HepG2 (cell line): ENCODE data around the gene CNFN. TPM values are rescaled to one million over a fixed set of nuclear protein-coding genes. Genes with fewer than 3 reads are reported as not detected.

Experiments used
- ATF7-NPFF ChIP-seq: sonication (generic); formaldehyde crosslinking; IDR thresholded peaks from 2 replicates; pipeline ENCODE4 v1.8.1; 2023; ENCODE audit warnings: mild to moderate bottlenecking, low read depth, missing genetic modification reagents, moderate library complexity
- ETV6 ChIP-seq: sonication (generic); formaldehyde crosslinking; conservative IDR thresholded peaks from 2 replicates; pipeline ENCODE4 v1.4.0; 2020; ENCODE audit warnings: missing genetic modification reagents
- GPBP1L1 ChIP-seq: sonication (generic); formaldehyde crosslinking; IDR thresholded peaks from 2 replicates; pipeline ENCODE4 v1.5.0; 2020; ENCODE audit warnings: mild to moderate bottlenecking, missing genetic modification reagents
- KLF12 ChIP-seq: sonication (generic); formaldehyde crosslinking; IDR thresholded peaks from 2 replicates; pipeline ENCODE4 v1.4.0; 2020; ENCODE audit warnings: missing genetic modification reagents, borderline replicate concordance
- POGZ ChIP-seq: sonication (generic); formaldehyde crosslinking; IDR thresholded peaks from 2 replicates; pipeline ENCODE4 v1.4.0; 2020; ENCODE audit warnings: mild to moderate bottlenecking, missing genetic modification reagents
- RCOR2 ChIP-seq: IDR thresholded peaks from 2 replicates; pipeline ENCODE4 v1.6.1; 2016; ENCODE audit warnings: missing biosample characterization, missing genetic modification reagents
- SOX13 ChIP-seq, 3 experiments: fragments of 450-650 bp in 1 of 3; sonication (generic) in 1 of 3; formaldehyde crosslinking in 1 of 3; IDR thresholded peaks in 2 of 3; conservative IDR thresholded peaks in 1 of 3; 2 replicates each; pipeline versions ENCODE4 v1.5.0 to v1.6.1; 2016 to 2020; ENCODE audit warnings: antibody characterized with exemption in 1 of 3, mild to moderate bottlenecking in 1 of 3, missing compliant biosample characterization in 1 of 3, missing genetic modification reagents in 1 of 3, moderate library complexity in 1 of 3
- SOX5 ChIP-seq: IDR thresholded peaks from 2 replicates; pipeline ENCODE4 v1.6.1; 2016; ENCODE audit warnings: borderline replicate concordance
- SYNCRIP ChIP-seq: fragments of 200-400 bp; formaldehyde crosslinking; IDR thresholded peaks from 2 replicates; pipeline ENCODE4 v1.6.1; 2018; ENCODE audit warnings: mild to moderate bottlenecking, low read depth, low read length; ENCODE audit not compliant: insufficient read depth
- USF2 ChIP-seq, 2 experiments: sonication (generic) in 1 of 2; formaldehyde crosslinking in 1 of 2; IDR thresholded peaks; 2 replicates each; pipeline versions ENCODE4 v1.5.1 to v1.6.1; 2011 to 2020; ENCODE audit warnings: borderline replicate concordance in 1 of 2, low read depth in 1 of 2, low read length in 1 of 2, mild to moderate bottlenecking in 1 of 2, missing genetic modification reagents in 1 of 2, moderate library complexity in 1 of 2
- ZBTB14 ChIP-seq: sonication (generic); formaldehyde crosslinking; IDR thresholded peaks from 2 replicates; pipeline ENCODE4 v1.4.0; 2020; ENCODE audit warnings: missing genetic modification reagents
- ZNF558 ChIP-seq: sonication (generic); formaldehyde crosslinking; IDR thresholded peaks from 2 replicates; pipeline ENCODE4 v1.9.0; 2022; ENCODE audit warnings: mild to moderate bottlenecking, missing genetic modification reagents, borderline replicate concordance
- ZNF687 ChIP-seq: sonication (generic); formaldehyde crosslinking; IDR thresholded peaks from 2 replicates; pipeline ENCODE4 v1.5.1; 2020; ENCODE audit warnings: mild to moderate bottlenecking, missing genetic modification reagents, moderate library complexity
- polyA plus RNA-seq, 8 experiments: library from polyadenylated mRNA; depleted of rRNA in 3 of 8; stranded (reverse) in 7 of 8; unstranded in 1 of 8; fragments of >200 nt; fragmentation: Illumina TruSeq in 4 of 8; extraction: Trizol in 4 of 8; gene quantifications; 2 replicates each; pipeline versions ENCODE4 v1.2.1 to v1.2.3, GENCODE V29; 2011 to 2016; ENCODE audit warnings: low read depth in 4 of 8, missing spikeins in 1 of 8, mixed read lengths in 1 of 8; ENCODE audit not compliant: insufficient read depth in 1 of 8
- total RNA-seq, 5 experiments: library from RNA; depleted of rRNA; stranded (reverse); fragments of >200 nt; fragmentation: Illumina TruSeq; extraction: Trizol; gene quantifications; 2 replicates each; pipeline ENCODE4 v1.2.3, GENCODE V29; 2016; ENCODE audit warnings: low read depth in 1 of 5
- TF ChIP-seq, protein P1 (sequence below): sonication (generic); formaldehyde crosslinking; IDR thresholded peaks from 2 replicates; pipeline ENCODE4 v1.4.0; 2020; ENCODE audit warnings: missing genetic modification reagents
- TF ChIP-seq, protein P2 (sequence below): sonication (generic); formaldehyde crosslinking; IDR thresholded peaks from 2 replicates; pipeline ENCODE4 v1.4.0; 2020; ENCODE audit warnings: missing genetic modification reagents

Gene CNFN
- total and polyA plus RNA-seq, 2 of the 13 experiments (the other 11 are each of a cell fraction or from before 2014, with no cell fraction given), result 0.35 to 1.1 TPM

DNA sequence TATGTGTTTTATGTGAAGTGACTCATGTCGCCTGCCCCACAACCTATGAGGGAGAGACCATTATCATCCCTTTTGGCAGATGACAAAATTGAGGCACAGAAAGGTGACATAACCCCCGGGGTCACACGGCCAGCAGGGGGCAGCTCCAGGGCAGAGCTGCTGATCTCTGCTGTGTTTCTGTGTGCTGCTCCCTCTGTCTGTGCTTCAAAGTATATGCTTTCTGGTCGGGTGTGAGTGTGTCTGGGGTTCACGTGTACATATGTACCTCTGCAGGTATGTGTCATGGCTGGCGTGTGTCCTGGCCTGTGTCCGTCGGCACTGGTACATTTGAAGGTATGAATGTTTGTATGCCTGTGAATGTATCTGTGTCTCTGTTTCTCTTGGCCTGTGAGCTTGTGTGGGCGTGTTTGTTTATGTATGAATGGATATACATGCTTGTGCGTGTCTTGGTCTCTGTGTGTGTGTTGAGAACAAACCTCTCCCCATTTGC lies 30.0 kb upstream of the CNFN start (continued):
- TF ChIP-seq USF2 (IDR thresholded peaks at IDR 0.05; ENCODE audit: low read depth, low read length), result no peak
- no peak for TF ChIP-seq USF2 (CRISPR knock-in tag; IDR thresholded peaks at IDR 0.05; ENCODE audit: borderline replicate concordance)
- peak; percentile 26; the same call in 1 of the 2 replicates for TF ChIP-seq SOX5 (CRISPR knock-in tag)
- no peak for TF ChIP-seq SOX13 (IDR thresholded peaks at IDR 0.05)
- no peak for TF ChIP-seq SOX13 (CRISPR knock-in tag; conservative IDR thresholded peaks at IDR 0.05 in 1 of 2, IDR thresholded peaks at IDR 0.05 in 1 of 2)
- TF ChIP-seq, protein P1, sequence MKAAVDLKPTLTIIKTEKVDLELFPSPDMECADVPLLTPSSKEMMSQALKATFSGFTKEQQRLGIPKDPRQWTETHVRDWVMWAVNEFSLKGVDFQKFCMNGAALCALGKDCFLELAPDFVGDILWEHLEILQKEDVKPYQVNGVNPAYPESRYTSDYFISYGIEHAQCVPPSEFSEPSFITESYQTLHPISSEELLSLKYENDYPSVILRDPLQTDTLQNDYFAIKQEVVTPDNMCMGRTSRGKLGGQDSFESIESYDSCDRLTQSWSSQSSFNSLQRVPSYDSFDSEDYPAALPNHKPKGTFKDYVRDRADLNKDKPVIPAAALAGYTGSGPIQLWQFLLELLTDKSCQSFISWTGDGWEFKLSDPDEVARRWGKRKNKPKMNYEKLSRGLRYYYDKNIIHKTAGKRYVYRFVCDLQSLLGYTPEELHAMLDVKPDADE (CRISPR knock-in tag), result no peak
- TF ChIP-seq POGZ (CRISPR knock-in tag), result peak; percentile 22; the same call in 1 of the 2 replicates
- no peak for TF ChIP-seq GPBP1L1 (CRISPR knock-in tag)
- no peak for TF ChIP-seq KLF12 (CRISPR knock-in tag)
- TF ChIP-seq RCOR2, result peak; percentile 72; the same call in 1 of the 2 replicates
- TF ChIP-seq, protein P2, sequence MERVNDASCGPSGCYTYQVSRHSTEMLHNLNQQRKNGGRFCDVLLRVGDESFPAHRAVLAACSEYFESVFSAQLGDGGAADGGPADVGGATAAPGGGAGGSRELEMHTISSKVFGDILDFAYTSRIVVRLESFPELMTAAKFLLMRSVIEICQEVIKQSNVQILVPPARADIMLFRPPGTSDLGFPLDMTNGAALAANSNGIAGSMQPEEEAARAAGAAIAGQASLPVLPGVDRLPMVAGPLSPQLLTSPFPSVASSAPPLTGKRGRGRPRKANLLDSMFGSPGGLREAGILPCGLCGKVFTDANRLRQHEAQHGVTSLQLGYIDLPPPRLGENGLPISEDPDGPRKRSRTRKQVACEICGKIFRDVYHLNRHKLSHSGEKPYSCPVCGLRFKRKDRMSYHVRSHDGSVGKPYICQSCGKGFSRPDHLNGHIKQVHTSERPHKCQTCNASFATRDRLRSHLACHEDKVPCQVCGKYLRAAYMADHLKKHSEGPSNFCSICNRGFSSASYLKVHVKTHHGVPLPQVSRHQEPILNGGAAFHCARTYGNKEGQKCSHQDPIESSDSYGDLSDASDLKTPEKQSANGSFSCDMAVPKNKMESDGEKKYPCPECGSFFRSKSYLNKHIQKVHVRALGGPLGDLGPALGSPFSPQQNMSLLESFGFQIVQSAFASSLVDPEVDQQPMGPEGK, result peak; percentile 43; the same call in 1 of the 2 replicates
- no peak for TF ChIP-seq ZNF558 (CRISPR knock-in tag)
- TF ChIP-seq ZBTB14, result no peak
- 0 out of 2 replicates have a peak, but pooled peaks have one; percentile 10 for TF ChIP-seq ZNF687
- no peak for TF ChIP-seq ETV6 (CRISPR knock-in tag)
- no peak for TF ChIP-seq SYNCRIP
- no peak for TF ChIP-seq ATF7-NPFF
